GM12873 (cell line): ENCODE data around the gene STEAP3.
A peak's percentile ranks its signal among the peaks of the same experiment; 100 is the strongest.

Experiments used
- TF ChIP-seq, protein P1 (sequence below): IDR thresholded peaks from 2 replicates; pipeline ENCODE4 v1.5.1; 2012; ENCODE audit warnings: low read depth, mild to moderate bottlenecking, moderate library complexity, low read length, control low read depth; ENCODE audit not compliant: insufficient read depth; ENCODE audit errors: missing control alignments

The STEAP3 gene

GRCh38 chr2:119234021-119235019 lies 10.7 kb downstream of the STEAP3 start:
- TF ChIP-seq, protein P1, sequence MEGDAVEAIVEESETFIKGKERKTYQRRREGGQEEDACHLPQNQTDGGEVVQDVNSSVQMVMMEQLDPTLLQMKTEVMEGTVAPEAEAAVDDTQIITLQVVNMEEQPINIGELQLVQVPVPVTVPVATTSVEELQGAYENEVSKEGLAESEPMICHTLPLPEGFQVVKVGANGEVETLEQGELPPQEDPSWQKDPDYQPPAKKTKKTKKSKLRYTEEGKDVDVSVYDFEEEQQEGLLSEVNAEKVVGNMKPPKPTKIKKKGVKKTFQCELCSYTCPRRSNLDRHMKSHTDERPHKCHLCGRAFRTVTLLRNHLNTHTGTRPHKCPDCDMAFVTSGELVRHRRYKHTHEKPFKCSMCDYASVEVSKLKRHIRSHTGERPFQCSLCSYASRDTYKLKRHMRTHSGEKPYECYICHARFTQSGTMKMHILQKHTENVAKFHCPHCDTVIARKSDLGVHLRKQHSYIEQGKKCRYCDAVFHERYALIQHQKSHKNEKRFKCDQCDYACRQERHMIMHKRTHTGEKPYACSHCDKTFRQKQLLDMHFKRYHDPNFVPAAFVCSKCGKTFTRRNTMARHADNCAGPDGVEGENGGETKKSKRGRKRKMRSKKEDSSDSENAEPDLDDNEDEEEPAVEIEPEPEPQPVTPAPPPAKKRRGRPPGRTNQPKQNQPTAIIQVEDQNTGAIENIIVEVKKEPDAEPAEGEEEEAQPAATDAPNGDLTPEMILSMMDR = peak; percentile 54

- TF ChIP-seq, protein P1 = no peak
These were observed 13.2 kb downstream of the STEAP3 start for GRCh38 chr2:119236796-119237195.

DNA sequence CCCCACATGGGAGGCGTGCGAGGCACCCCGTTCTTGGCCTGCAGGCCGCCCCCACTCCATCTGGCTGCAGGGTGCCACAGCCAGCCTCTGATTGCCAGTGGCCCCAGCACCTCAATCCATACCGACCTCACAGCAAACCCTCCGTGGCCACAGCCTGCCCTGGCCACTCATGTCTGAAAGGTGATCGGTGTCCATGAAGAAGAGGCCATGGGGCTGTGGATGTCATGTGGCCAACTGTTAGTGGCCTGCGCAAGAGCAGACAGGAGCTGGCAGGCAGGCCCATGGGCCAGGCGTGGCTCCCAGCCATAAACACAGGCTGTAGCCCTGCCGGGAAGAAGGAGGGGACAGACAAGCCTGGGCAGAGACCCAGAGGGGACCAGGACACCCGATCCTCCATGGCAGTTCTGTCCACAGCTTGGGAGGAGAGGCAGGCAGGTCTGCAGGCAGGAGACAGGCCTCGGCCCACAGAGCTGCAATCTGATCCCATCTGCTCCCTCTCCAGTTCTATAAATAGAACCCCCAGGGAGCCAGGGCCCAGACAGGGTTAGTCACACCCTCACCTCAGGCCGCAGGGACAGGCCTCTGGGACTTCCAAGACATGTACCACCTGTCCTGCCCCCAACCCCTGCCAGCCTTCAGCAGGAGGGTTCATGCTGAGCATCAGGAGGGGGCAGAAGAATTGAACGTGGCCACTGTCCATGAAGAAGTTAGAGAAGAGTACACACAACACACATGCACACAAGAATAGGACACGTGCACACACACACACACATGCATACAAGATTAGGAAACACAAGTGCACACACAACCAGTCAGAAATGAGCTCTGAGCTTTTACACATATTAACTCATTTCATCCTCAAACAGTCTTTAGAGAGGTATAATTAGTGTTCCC lies 16.9 kb downstream of the STEAP3 start:
- TF ChIP-seq, protein P1 = no peak

DNA sequence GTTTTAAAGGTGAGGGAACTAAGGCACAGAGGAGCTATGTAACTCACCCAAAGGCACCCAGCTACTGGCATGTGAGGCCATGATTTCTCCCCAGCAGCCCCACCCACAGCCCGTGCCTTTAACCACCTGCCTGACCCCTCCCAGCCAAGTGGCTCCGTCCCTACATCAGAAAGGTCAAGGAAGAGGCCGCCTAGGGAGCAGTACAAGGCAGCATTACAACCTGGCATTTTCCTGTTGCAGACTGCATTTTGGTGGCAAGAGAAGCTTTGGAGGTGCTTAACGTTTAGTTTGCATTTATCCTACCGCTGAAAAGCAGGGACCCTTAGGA lies 17.5 kb downstream of the STEAP3 start:
- TF ChIP-seq, protein P1 = no peak

DNA sequence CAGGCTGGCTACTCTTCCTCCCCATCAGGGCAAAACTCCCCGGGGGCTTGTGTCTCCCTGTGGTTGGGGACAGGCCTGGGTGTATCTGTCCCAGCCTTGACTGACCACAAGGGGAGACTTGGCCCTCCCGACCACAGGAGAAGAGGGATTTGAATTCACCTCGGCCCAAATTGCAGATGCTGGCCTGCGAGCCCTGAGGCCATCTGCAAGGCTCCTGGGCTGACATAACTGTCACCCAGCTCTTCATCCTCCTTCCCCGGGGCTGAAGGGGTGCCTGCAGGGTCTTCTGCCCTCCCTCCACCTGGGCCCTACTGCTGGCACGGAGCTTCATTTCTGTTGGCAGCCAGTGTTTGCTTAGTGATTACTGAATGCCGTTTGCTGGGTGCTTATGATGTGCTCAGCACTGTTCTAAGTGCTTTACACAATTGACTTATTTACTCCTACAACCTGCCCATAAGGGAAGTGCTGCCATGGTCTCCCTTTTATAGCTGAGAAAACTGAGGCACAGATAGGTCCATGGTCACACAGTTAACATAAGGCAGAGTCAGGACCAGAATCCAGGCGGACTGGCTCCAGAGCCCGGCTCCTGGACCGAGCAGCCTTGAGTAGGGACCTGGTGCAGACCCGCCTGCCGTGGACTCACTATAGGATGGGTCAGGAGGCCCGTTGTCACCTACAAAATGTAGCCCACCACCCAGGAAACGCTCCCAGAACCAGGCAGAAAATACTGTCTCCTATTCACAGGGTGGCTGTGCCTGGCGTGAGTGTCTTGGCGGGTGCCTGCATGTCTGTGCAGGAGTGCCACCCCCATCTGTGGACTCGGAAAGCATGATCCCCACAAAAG lies 18.9 kb downstream of the STEAP3 start:
- TF ChIP-seq, protein P1 = no peak

GRCh38 chr2:119243621-119244020 lies 20.0 kb downstream of the STEAP3 start:
- TF ChIP-seq, protein P1 = no peak
